ENCODE results near the gene IRS1.

- TF ChIP-seq GATA2 (IDR thresholded peaks at IDR 0.05; ENCODE audit: low read depth, low read length) (no peak), GATA3 (IDR thresholded peaks at IDR 0.05; ENCODE audit: low read depth, low read length) (no peak)
Observed at GRCh38 chr2:226754821-226755604, 44.6 kb downstream of the IRS1 start.
